HepG2 (cell line): ENCODE data around the gene FAM170B. TPM values are rescaled to one million over a fixed set of nuclear protein-coding genes. Genes with fewer than 3 reads are reported as not detected.

Experiments used
- ATAC-seq: fragments of 200-7000 bp; cut with Tn5 transposase; 3 replicates; pipeline ENCODE4 v1.9.1; 2020; ENCODE audit warnings: mild to moderate bottlenecking, moderate library complexity
- BruUV-seq: library from RNA; stranded (reverse); fragments of 400-500 nt; replicated peaks from 2 replicates; lab custom pipeline; 2021; lab: Mats Ljungman, UMichigan
- CTCF ChIA-PET: fragments of 300-600 bp; formaldehyde crosslinking; extraction: SDS; loops from one replicate; lab custom pipeline; 2021; ENCODE audit warnings: low total read pairs, inconsistent platforms, low intra/inter-chr PET ratio; lab: Yijun Ruan, JAX
- POLR2A ChIA-PET: fragments of 350-600 bp; sonication (Branson Sonifier 250); formaldehyde crosslinking; loops from one replicate; lab custom pipeline; 2020; ENCODE audit warnings: antibody characterized with exemption, inconsistent platforms; lab: Yijun Ruan, JAX
- DNase-seq: peaks from one replicate; pipeline ENCODE4 v3.0.0-alpha.2; 2015; ENCODE audit warnings: low spot score
- FAIRE-seq: peaks from 3 replicates; lab custom pipeline; 2011; peaks lifted over from hg19 to GRCh38; lab: Jason Lieb, UNC
- H2AFZ ChIP-seq: one replicate; pipeline ENCODE4 v1.6.1; 2011; ENCODE audit warnings: low read length, inconsistent platforms
- H3K27ac ChIP-seq: fragments of 300-600 bp; 3 replicates; pipeline ENCODE4 v1.8.0; 2011; ENCODE audit warnings: mixed run types, mild to moderate bottlenecking, mixed read lengths, low read length, inconsistent platforms; ENCODE audit not compliant: insufficient read depth; ENCODE audit errors: extremely low read length
- H3K27me3 ChIP-seq, 2 experiments: fragments of 200-600 bp in 1 of 2; 2 replicates in 1 of 2; 3 replicates in 1 of 2; pipeline versions ENCODE4 v1.6.0 to v1.8.0; 2011; ENCODE audit warnings: low read length in 2 of 2, mild to moderate bottlenecking in 2 of 2, moderate library complexity in 2 of 2, inconsistent platforms in 1 of 2; ENCODE audit not compliant: insufficient read depth in 2 of 2, control insufficient read depth in 1 of 2
- H3K36me3 ChIP-seq, 2 experiments: fragments of 200-600 bp in 1 of 2; replicated peaks in 1 of 2; 2 replicates in 1 of 2; 3 replicates in 1 of 2; pipeline versions ENCODE4 v1.5.1 to v1.8.0; 2011; ENCODE audit warnings: low read length in 2 of 2, inconsistent platforms in 1 of 2; ENCODE audit not compliant: insufficient read depth in 2 of 2, control insufficient read depth in 1 of 2
- H3K4me1 ChIP-seq: 2 replicates; pipeline ENCODE4 v1.5.1; 2012; ENCODE audit warnings: low read length, inconsistent platforms; ENCODE audit not compliant: insufficient read depth
- H3K4me2 ChIP-seq: 2 replicates; pipeline ENCODE4 v1.6.0; 2011; ENCODE audit warnings: low read depth, low read length, inconsistent platforms
- H3K4me3 ChIP-seq, 3 experiments: fragments of 200-600 bp in 1 of 3; sonication (generic), shearing (Covaris generic) in 1 of 3; replicated peaks in 1 of 3; 2 replicates each; pipeline ENCODE4 v1.5.1; 2011 to 2016; ENCODE audit warnings: low read length in 3 of 3, inconsistent platforms in 2 of 3, low read depth in 2 of 3, mild to moderate bottlenecking in 2 of 3, control low read depth in 1 of 3, mixed read lengths in 1 of 3; ENCODE audit not compliant: insufficient read depth in 1 of 3
- H3K79me2 ChIP-seq: one replicate; pipeline ENCODE4 v1.6.1; 2011; ENCODE audit warnings: low read length, inconsistent platforms; ENCODE audit not compliant: insufficient read depth
- H3K9ac ChIP-seq: 2 replicates; pipeline ENCODE4 v1.6.0; 2011; ENCODE audit warnings: mild to moderate bottlenecking, low read depth, low read length, inconsistent platforms; ENCODE audit not compliant: insufficient read depth
- H3K9me3 ChIP-seq: 2 replicates; pipeline ENCODE4 v1.5.1; 2012; ENCODE audit warnings: mild to moderate bottlenecking, low read length
- H4K20me1 ChIP-seq: 2 replicates; pipeline ENCODE4 v1.6.0; 2011; ENCODE audit warnings: inconsistent platforms, mild to moderate bottlenecking, low read length, moderate library complexity; ENCODE audit not compliant: insufficient read depth
- AKAP8 ChIP-seq: sonication (generic); formaldehyde crosslinking; IDR thresholded peaks from 2 replicates; pipeline ENCODE4 v1.5.1; 2020; ENCODE audit warnings: mild to moderate bottlenecking, missing genetic modification reagents
- CEBPG ChIP-seq: IDR thresholded peaks from 2 replicates; pipeline ENCODE4 v1.6.1; 2016
- CENPX ChIP-seq: sonication (generic); formaldehyde crosslinking; IDR thresholded peaks from 2 replicates; pipeline ENCODE4 v1.9.0; 2021; ENCODE audit warnings: mild to moderate bottlenecking, missing genetic modification reagents, moderate library complexity
- ELF4 ChIP-seq: sonication (generic); formaldehyde crosslinking; IDR thresholded peaks from 2 replicates; pipeline ENCODE4 v1.5.0; 2020; ENCODE audit warnings: missing genetic modification reagents, mild to moderate bottlenecking, moderate library complexity, borderline replicate concordance
- KMT2A ChIP-seq: sonication (generic); formaldehyde crosslinking; IDR thresholded peaks from 2 replicates; pipeline ENCODE4 v1.4.0; 2020; ENCODE audit warnings: missing genetic modification reagents
- NBN ChIP-seq: fragments of 450-650 bp; conservative IDR thresholded peaks from 2 replicates; pipeline ENCODE4 v1.6.1; 2017
- NFE2L2 ChIP-seq: fragments of 150-350 bp; IDR thresholded peaks from 2 replicates; pipeline ENCODE4 v1.6.1; 2014; ENCODE audit warnings: low read length
- SAFB2 ChIP-seq: sonication (generic); formaldehyde crosslinking; IDR thresholded peaks from 2 replicates; pipeline ENCODE4 v1.5.1; 2020; ENCODE audit warnings: missing genetic modification reagents, low read depth, mild to moderate bottlenecking, borderline replicate concordance
- ZNF34 ChIP-seq: sonication (generic); formaldehyde crosslinking; IDR thresholded peaks from 2 replicates; pipeline ENCODE4 v1.4.0; 2020; ENCODE audit warnings: mild to moderate bottlenecking, missing genetic modification reagents, borderline replicate concordance
- ZNF549 ChIP-seq: sonication (generic); formaldehyde crosslinking; IDR thresholded peaks from 2 replicates; pipeline ENCODE4 v1.5.0; 2020; ENCODE audit warnings: missing genetic modification reagents
- WGBS: methylation state at CpG from one replicate; pipeline ENCODE4 v1.1.6; 2017; ENCODE audit warnings: low lambda C conversion rate; 5-methylcytosine and 5-hydroxymethylcytosine counted together
- in situ Hi-C: cut with HindIII; loops from 2 replicates; pipeline ENCODE4 v1.10.0; 2017; ENCODE audit warnings: low pct_unique_long_range_greater_than_20kb; ENCODE audit not compliant: extremely low pct_ligation_motif_present
- intact Hi-C: fragments of 100-400 bp; cut with micrococcal nuclease; formaldehyde crosslinking; loops from one replicate; pipeline ENCODE4 v1.10.0; 2022; ENCODE audit not compliant: unreplicated experiment
- polyA plus RNA-seq, 8 experiments: library from polyadenylated mRNA; depleted of rRNA in 3 of 8; stranded (reverse) in 7 of 8; unstranded in 1 of 8; fragments of >200 nt; fragmentation: Illumina TruSeq in 4 of 8; extraction: Trizol in 4 of 8; gene quantifications; 2 replicates each; pipeline versions ENCODE4 v1.2.1 to v1.2.3, GENCODE V29; 2011 to 2016; ENCODE audit warnings: low read depth in 4 of 8, missing spikeins in 1 of 8, mixed read lengths in 1 of 8; ENCODE audit not compliant: insufficient read depth in 1 of 8
- total RNA-seq, 5 experiments: library from RNA; depleted of rRNA; stranded (reverse); fragments of >200 nt; fragmentation: Illumina TruSeq; extraction: Trizol; gene quantifications; 2 replicates each; pipeline ENCODE4 v1.2.3, GENCODE V29; 2016; ENCODE audit warnings: low read depth in 1 of 5
- TF ChIP-seq, protein P1 (sequence below): sonication (generic); formaldehyde crosslinking; IDR thresholded peaks from 2 replicates; pipeline ENCODE4 v1.5.1; 2020; ENCODE audit warnings: missing genetic modification reagents, mild to moderate bottlenecking, borderline replicate concordance
- TF ChIP-seq, protein P2 (sequence below): IDR thresholded peaks from 2 replicates; pipeline ENCODE4 v1.6.1; 2012; ENCODE audit warnings: low read length, improper control_type of control experiment

FAM170B gene
- total and polyA plus RNA-seq, 2 of the 13 experiments (the other 11 are each of a cell fraction or from before 2014, with no cell fraction given): not detected

- TF ChIP-seq, protein P1, sequence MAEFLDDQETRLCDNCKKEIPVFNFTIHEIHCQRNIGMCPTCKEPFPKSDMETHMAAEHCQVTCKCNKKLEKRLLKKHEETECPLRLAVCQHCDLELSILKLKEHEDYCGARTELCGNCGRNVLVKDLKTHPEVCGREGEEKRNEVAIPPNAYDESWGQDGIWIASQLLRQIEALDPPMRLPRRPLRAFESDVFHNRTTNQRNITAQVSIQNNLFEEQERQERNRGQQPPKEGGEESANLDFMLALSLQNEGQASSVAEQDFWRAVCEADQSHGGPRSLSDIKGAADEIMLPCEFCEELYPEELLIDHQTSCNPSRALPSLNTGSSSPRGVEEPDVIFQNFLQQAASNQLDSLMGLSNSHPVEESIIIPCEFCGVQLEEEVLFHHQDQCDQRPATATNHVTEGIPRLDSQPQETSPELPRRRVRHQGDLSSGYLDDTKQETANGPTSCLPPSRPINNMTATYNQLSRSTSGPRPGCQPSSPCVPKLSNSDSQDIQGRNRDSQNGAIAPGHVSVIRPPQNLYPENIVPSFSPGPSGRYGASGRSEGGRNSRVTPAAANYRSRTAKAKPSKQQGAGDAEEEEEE (CRISPR knock-in tag): no peak
These were observed 6.0 kb upstream of the FAM170B start (continued) for GRCh38 chr10:49139846-49140195.

DNA sequence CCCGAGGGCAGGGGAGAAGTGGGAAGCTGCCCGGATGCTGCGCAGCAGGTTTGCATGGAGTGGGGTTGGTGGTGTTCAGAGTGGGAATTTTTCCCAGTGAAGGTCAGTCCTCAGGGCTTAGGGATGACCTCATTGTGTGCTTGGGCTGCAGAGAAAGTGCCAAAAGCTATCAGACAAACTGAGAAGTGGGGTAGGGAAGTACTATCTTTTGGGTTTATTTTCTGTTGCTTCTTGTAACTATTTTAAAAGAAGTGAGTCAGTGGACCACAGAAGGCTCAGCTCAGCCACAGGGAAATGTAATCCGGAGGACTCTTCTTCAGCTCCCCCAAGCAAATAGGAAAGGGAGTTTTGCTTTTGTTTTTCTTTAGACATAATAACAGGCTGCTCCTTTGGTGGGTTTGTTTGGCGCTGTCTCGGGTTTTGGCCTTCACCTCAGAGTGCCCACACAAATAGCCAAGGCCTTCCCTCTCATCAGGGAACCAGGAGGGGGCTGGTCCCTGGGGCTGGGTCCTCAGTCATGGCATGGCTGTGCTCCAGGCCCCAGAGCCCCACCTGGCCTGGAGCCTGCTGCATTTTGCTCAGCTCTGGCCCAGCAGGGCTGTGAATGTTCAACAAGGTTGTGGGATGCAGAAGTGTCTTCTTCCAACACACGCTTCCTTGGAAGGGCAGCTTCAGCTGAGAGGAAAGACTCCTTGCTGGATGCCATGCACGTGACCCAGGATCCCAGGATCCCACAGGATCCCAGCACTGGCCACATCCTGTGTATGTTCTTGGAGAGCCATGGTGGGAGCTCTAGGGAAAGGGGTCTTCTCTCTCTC, 5.4 kb upstream of the FAM170B start:
- H3K4me3 ChIP-seq: no peak overlapping the region
- H3K4me2 ChIP-seq: no peak overlapping the region
- H3K79me2 ChIP-seq: no peaks in the 10 kb centered on the region
- FAIRE-seq: no peak
- intact Hi-C loops: no loop called here
- WGBS: 13% methylated on average over 6 of the region's 8 CpGs
- no peak overlapping the region for H2AFZ ChIP-seq
- DNase-seq: no peak
- no peak overlapping the region for H3K9ac ChIP-seq
- ATAC-seq: no peak
- H3K36me3 ChIP-seq: no peaks in the 10 kb centered on the region
- H4K20me1 ChIP-seq: no peaks in the 10 kb centered on the region
- TF ChIP-seq KMT2A (no peak), SAFB2 (CRISPR knock-in tag) (no peak), ELF4 (CRISPR knock-in tag) (no peak), CEBPG (CRISPR knock-in tag) (no peak), AKAP8 (CRISPR knock-in tag) (no peak), ZNF549 (CRISPR knock-in tag) (no peak), NFE2L2 (no peak), CENPX (no peak), NBN (no peak), ZNF34 (CRISPR knock-in tag) (no peak)
- TF ChIP-seq, protein P2, sequence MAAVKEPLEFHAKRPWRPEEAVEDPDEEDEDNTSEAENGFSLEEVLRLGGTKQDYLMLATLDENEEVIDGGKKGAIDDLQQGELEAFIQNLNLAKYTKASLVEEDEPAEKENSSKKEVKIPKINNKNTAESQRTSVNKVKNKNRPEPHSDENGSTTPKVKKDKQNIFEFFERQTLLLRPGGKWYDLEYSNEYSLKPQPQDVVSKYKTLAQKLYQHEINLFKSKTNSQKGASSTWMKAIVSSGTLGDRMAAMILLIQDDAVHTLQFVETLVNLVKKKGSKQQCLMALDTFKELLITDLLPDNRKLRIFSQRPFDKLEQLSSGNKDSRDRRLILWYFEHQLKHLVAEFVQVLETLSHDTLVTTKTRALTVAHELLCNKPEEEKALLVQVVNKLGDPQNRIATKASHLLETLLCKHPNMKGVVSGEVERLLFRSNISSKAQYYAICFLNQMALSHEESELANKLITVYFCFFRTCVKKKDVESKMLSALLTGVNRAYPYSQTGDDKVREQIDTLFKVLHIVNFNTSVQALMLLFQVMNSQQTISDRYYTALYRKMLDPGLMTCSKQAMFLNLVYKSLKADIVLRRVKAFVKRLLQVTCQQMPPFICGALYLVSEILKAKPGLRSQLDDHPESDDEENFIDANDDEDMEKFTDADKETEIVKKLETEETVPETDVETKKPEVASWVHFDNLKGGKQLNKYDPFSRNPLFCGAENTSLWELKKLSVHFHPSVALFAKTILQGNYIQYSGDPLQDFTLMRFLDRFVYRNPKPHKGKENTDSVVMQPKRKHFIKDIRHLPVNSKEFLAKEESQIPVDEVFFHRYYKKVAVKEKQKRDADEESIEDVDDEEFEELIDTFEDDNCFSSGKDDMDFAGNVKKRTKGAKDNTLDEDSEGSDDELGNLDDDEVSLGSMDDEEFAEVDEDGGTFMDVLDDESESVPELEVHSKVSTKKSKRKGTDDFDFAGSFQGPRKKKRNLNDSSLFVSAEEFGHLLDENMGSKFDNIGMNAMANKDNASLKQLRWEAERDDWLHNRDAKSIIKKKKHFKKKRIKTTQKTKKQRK: no peak
- H3K27me3 ChIP-seq: peaks cover 0 to 1% of the 10 kb centered on the region in 2 experiments; a peak in 3 of 5 replicates
- no TSS peak for BruUV-seq
- in situ Hi-C loops: no loop called here
- H3K4me1 ChIP-seq: no peaks in the 10 kb centered on the region
- H3K27ac ChIP-seq: no peak overlapping the region
- no peaks in the 10 kb centered on the region for H3K9me3 ChIP-seq
- POLR2A ChIA-PET: no interaction called here
- CTCF ChIA-PET: no interaction called here
